Esophagus muscularis mucosa (tissue), 4 donors: ENCODE data around the gene CISD2. TPM values are rescaled to one million over a fixed set of nuclear protein-coding genes. Genes with fewer than 3 reads are reported as not detected.
A peak's percentile ranks its signal among the peaks of the same experiment; 100 is the strongest.
"Not testable (repeated sequence)": the region's sequence is repeated elsewhere in the genome, so short reads cannot be mapped to it uniquely, and the experiment has no call there.

Experiments
- DNase-seq: peaks from one replicate; pipeline ENCODE4 v3.0.0-alpha.2; 2017; ENCODE audit errors: extremely low spot score
- H3K27ac ChIP-seq, 4 donors: fragments of 200-600 bp; sonication (generic); replicated peaks in 1 of 4; 1 replicate in 3 of 4; 2 replicates in 1 of 4; pipeline ENCODE4 v1.5.1; 2016 to 2019; ENCODE audit warnings: mild to moderate bottlenecking in 1 of 4
- H3K27me3 ChIP-seq, 4 donors: fragments of 200-600 bp; sonication (generic); one replicate each; pipeline versions ENCODE4 v1.5.1 to v1.6.0; 2016 to 2019
- H3K36me3 ChIP-seq, 4 donors: fragments of 200-600 bp; sonication (generic); one replicate each; pipeline ENCODE4 v1.5.1; 2016 to 2019
- H3K4me1 ChIP-seq, 4 donors: fragments of 200-600 bp; sonication (generic); one replicate each; pipeline ENCODE4 v1.5.1; 2016 to 2019
- H3K4me3 ChIP-seq, 4 donors: fragments of 200-600 bp; sonication (generic); 1 replicate in 2 of 4; 2 replicates in 2 of 4; pipeline ENCODE4 v1.5.1; 2016 to 2019; ENCODE audit warnings: mild to moderate bottlenecking in 4 of 4, moderate library complexity in 1 of 4
- H3K9me3 ChIP-seq, 4 donors: fragments of 200-600 bp; sonication (generic); 1 replicate in 3 of 4; 2 replicates in 1 of 4; pipeline ENCODE4 v1.5.1; 2016 to 2019
- EP300 ChIP-seq: sonication (generic); formaldehyde crosslinking; IDR thresholded peaks from one replicate; pipeline ENCODE4 v1.6.1; 2017; ENCODE audit warnings: antibody characterized with exemption
- POLR2A ChIP-seq: fragments of 450-650 bp; IDR thresholded peaks from one replicate; pipeline ENCODE4 v1.6.1; 2017; ENCODE audit warnings: antibody characterized with exemption, moderate library complexity, mild to moderate bottlenecking, low read depth
- POLR2AphosphoS5 ChIP-seq, 2 donors: sonication (generic); formaldehyde crosslinking; IDR thresholded peaks; one replicate each; pipeline ENCODE4 v1.6.1; 2017; ENCODE audit warnings: antibody characterized with exemption in 2 of 2
- WGBS: methylation state at CpG from one replicate; pipeline ENCODE4 v1.1.5; 2018; 5-methylcytosine and 5-hydroxymethylcytosine counted together
- intact Hi-C: fragments of 100-400 bp; cut with DNase I; formaldehyde crosslinking; loops from one replicate; pipeline ENCODE4 v1.15.1; 2023
- total RNA-seq, 4 donors: library from RNA; depleted of rRNA; stranded (reverse); fragments of >200 nt; gene quantifications; one replicate each; pipeline versions ENCODE4 v1.1.0 to v1.2.1, GENCODE V29; 2016
- TF ChIP-seq, protein P1 (sequence below), 3 experiments: fragments of 200-600 bp in 2 of 3; fragments of 450-650 bp in 1 of 3; sonication (generic) in 2 of 3; IDR thresholded peaks; one replicate each; pipeline ENCODE4 v1.5.1; 2017 to 2019; ENCODE audit warnings: antibody characterized with exemption in 3 of 3, mild to moderate bottlenecking in 2 of 3, moderate library complexity in 1 of 3

The CISD2 gene, protein sequence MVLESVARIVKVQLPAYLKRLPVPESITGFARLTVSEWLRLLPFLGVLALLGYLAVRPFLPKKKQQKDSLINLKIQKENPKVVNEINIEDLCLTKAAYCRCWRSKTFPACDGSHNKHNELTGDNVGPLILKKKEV
- 10 to 100 TPM in 2 of 4 donors, 1 to 10 TPM in 2; 6.6 to 13.3 (median 10.3) TPM for total RNA-seq

DNA sequence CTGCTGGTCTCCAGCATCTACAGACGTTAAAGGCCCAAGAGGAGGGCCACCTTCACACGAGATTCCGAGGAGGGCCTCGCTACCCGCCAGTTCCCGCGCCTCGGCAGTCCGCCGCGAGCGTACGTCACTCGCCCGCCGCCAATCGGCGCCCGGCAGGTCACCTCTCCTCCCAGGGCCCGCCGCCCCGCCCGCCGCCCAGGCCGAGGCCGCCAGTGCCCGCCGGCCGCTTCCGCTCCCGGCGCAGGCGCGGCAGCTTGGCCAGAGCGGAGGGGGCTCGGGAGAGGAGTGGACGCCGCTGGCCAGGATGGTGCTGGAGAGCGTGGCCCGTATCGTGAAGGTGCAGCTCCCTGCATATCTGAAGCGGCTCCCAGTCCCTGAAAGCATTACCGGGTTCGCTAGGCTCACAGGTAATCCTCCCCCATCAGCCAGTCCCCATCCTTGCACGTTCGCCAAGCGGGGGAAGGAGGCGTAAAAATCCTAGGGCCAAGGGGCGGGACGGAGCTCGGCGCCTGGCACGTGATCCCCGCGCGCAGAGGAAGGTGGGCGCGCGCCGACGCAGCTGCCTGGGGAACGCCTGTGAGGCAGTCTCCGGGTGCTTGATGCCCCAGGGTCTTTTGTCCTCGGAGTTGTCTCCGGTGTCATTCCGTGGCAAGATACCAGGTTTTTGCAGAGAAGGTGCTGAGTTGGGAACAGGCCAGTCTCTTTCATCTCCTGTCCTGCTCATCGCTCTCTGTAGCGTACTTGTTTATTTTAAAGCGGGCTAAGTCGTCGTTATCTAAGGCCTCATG, at the start of gene CISD2:
TSS of gene CISD2 (plus strand) at position 212 of the 788 bp plus-strand sequence. CDS start at position 305, 93 bp downstream.
- DNase-seq, result peak; percentile 97
- no peaks in the 10 kb centered on the region for H3K36me3 ChIP-seq
- TF ChIP-seq POLR2AphosphoS5 (IDR thresholded peaks at IDR 0.05) (peak; percentile 89 to 91), EP300 (no peak), POLR2A (peak; percentile 64)
- TF ChIP-seq, protein P1, sequence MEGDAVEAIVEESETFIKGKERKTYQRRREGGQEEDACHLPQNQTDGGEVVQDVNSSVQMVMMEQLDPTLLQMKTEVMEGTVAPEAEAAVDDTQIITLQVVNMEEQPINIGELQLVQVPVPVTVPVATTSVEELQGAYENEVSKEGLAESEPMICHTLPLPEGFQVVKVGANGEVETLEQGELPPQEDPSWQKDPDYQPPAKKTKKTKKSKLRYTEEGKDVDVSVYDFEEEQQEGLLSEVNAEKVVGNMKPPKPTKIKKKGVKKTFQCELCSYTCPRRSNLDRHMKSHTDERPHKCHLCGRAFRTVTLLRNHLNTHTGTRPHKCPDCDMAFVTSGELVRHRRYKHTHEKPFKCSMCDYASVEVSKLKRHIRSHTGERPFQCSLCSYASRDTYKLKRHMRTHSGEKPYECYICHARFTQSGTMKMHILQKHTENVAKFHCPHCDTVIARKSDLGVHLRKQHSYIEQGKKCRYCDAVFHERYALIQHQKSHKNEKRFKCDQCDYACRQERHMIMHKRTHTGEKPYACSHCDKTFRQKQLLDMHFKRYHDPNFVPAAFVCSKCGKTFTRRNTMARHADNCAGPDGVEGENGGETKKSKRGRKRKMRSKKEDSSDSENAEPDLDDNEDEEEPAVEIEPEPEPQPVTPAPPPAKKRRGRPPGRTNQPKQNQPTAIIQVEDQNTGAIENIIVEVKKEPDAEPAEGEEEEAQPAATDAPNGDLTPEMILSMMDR (IDR thresholded peaks at IDR 0.05), result no peak
- H3K4me3 ChIP-seq, result peak within 1 kb of the TSS; percentile 68 to 79 (median 73)
- peaks cover 21 to 26% (median 23%) of the 10 kb centered on the region in 4 donors for H3K4me1 ChIP-seq
- intact Hi-C loops, result loop anchor here (1.0 to 2.0 kb wide), 2 partner anchors 41 to 150 kb away; partner anchors contain the start of gene SLC9B1
- under 1% methylated on average over 42 of the region's 71 CpGs for WGBS
- peak within 1 kb of the TSS; percentile 95 to 97 (median 96) for H3K27ac ChIP-seq
- no peaks in the 10 kb centered on the region for H3K27me3 ChIP-seq
- no peaks in the 10 kb centered on the region for H3K9me3 ChIP-seq

DNA sequence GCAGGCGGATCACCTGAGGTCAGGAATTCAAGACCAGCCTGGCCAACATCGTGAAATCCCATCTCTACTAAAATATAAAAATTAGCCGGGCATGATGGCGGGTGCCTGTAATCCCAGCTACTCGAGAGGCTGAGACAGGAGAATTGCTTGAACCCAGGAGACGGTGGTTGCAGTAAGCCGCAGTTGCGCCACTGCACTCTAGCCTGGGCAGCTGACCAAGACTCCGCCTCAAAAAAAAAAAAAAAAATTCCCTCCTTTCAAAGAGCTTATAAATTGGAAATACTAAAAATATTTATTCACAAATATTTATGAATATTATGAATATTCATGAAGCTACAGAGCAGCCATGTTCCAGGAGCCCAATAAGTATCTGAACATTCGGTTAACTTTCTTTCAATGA, 49.7 kb upstream of the CISD2 start:
- Histone ChIP-seq H3K27ac (peak overlapping the region; percentile 7 to 52 (median 31)), H3K4me1 (peaks cover 93 to 100% (median 97%) of the 10 kb centered on the region in 4 donors), H3K4me3 (peak overlapping the region in 2 of 4 donors; percentile 0 to 12)
- DNase-seq, H3K36me3 ChIP-seq, intact Hi-C loops, H3K9me3 ChIP-seq, H3K27me3 ChIP-seq: not testable (repeated sequence)
- WGBS, result 86% methylated on average over 10 of the region's 10 CpGs

DNA sequence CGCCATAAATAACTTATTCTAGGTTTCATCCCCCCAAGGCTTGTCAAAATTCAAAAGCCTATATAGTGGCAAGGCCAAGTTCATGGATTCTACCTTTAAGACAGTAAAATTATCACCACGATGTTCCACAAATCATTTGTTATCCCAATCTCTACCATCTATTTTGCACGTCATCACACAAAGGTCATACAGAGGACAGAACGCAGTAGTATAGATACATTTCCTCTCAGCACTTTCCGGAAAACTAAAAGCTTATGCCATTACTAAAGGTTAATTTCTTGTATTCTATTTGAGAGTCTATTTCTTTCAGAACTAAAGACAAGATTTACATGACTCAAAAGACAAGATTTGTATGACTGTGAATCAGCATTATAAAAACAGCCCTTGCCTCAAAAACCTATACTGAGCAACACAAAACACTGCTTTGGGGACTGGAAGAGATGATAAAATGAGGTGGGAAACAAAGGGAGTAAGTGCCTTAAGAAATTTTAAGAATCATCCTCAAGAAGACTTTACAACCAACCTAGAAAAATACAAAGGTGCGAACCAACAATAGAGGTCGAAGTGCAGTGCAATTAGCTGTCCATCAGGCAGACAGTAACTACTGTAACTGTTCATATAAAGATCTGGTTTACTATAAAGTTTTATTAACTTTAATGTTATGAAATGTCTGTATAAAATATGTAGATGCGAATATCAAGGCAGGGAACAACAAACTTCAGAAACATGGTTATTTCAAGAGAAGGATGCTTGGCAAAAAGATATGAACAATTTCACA, 49.0 kb upstream of the CISD2 start:
- Histone ChIP-seq H3K4me3 (peak overlapping the region in 3 of 4 donors; percentile 0 to 12 (median 2)), H3K27me3 (no peaks in the 10 kb centered on the region), H3K27ac (peak overlapping the region; percentile 7 to 52 (median 31)), H3K36me3 (peaks cover 0 to 5% (median 0%) of the 10 kb centered on the region in 4 donors), H3K4me1 (peaks cover 89 to 100% (median 96%) of the 10 kb centered on the region in 4 donors), H3K9me3 (no peaks in the 10 kb centered on the region)
- intact Hi-C loops, result loop anchor here (10.0 kb wide), 1 partner anchor 195 kb away; no protein-coding TSS in a partner anchor
- 59% methylated on average over 8 of the region's 8 CpGs for WGBS
- DNase-seq, result no peak
- TF ChIP-seq EP300, result no peak
- TF ChIP-seq, protein P1 (IDR thresholded peaks at IDR 0.05), result no peak
- no peak for TF ChIP-seq POLR2A
- no peak for TF ChIP-seq POLR2AphosphoS5 (IDR thresholded peaks at IDR 0.05)

DNA sequence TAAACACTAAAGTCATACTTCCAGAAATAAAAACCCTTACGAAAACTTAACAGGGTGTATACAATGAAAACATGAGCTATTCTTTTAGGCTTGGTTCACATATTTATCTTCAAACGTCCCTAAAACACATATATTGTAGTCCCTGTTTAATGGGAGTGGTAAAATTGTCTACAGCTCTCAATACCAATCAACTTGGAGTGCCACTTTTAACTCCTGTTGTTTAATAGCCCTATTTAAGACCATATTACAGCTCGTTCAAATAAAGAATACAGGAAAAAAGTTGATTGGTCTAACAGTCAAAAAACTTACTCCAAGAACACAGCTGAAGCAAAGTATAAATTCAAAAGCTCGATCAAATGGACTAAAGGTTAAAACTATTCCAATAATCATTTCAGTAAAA, 45.3 kb upstream of the CISD2 start:
- no peak for TF ChIP-seq EP300
- no peak for TF ChIP-seq POLR2A
- TF ChIP-seq, protein P1 (IDR thresholded peaks at IDR 0.05), result no peak
- TF ChIP-seq POLR2AphosphoS5 (IDR thresholded peaks at IDR 0.05), result no peak
- no peaks in the 10 kb centered on the region for H3K27me3 ChIP-seq
- intact Hi-C loops, result loop anchor here (10.0 kb wide), 1 partner anchor 199 kb away; no protein-coding TSS in a partner anchor
- DNase-seq, result no peak
- peaks cover 56 to 65% (median 63%) of the 10 kb centered on the region in 4 donors for H3K4me1 ChIP-seq
- peak overlapping the region; percentile 64 to 98 (median 90) for H3K4me3 ChIP-seq
- H3K27ac ChIP-seq, result peak overlapping the region; percentile 94 to 100 (median 100)
- H3K9me3 ChIP-seq, result no peaks in the 10 kb centered on the region
- WGBS, result 16% methylated on average over 4 of the region's 4 CpGs
- H3K36me3 ChIP-seq, result no peaks in the 10 kb centered on the region
